Subcutaneous adipose tissue (tissue), 4 donors: Measurements from ENCODE around the gene MAPK10. TPM values are rescaled to one million over a fixed set of nuclear protein-coding genes. Genes with fewer than 3 reads are reported as not detected.

Experiments
- total RNA-seq, 4 donors: library from RNA; depleted of rRNA; stranded (reverse); fragments of >200 nt; gene quantifications; one replicate each; pipeline ENCODE4 v1.1.0, GENCODE V29; 2016
- TF ChIP-seq, protein P1 (sequence below): fragments of 450-650 bp; IDR thresholded peaks from one replicate; pipeline ENCODE4 v1.5.1; 2016; ENCODE audit warnings: low read depth, mild to moderate bottlenecking, control low read depth, antibody characterized with exemption, moderate library complexity

The MAPK10 gene
- total RNA-seq, 4 donors from 2014 or later: 12.9 to 61.6 (median 34.8) TPM

- TF ChIP-seq, protein P1, sequence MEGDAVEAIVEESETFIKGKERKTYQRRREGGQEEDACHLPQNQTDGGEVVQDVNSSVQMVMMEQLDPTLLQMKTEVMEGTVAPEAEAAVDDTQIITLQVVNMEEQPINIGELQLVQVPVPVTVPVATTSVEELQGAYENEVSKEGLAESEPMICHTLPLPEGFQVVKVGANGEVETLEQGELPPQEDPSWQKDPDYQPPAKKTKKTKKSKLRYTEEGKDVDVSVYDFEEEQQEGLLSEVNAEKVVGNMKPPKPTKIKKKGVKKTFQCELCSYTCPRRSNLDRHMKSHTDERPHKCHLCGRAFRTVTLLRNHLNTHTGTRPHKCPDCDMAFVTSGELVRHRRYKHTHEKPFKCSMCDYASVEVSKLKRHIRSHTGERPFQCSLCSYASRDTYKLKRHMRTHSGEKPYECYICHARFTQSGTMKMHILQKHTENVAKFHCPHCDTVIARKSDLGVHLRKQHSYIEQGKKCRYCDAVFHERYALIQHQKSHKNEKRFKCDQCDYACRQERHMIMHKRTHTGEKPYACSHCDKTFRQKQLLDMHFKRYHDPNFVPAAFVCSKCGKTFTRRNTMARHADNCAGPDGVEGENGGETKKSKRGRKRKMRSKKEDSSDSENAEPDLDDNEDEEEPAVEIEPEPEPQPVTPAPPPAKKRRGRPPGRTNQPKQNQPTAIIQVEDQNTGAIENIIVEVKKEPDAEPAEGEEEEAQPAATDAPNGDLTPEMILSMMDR: no peak
Observed at GRCh38 chr4:86152454-86152853, 207.4 kb downstream of the MAPK10 start.

GRCh38 chr4:86151196-86151595, 208.7 kb downstream of the MAPK10 start:
- TF ChIP-seq, protein P1: no peak

GRCh38 chr4:86141161-86141560, 218.7 kb downstream of the MAPK10 start:
- TF ChIP-seq, protein P1: no peak

DNA sequence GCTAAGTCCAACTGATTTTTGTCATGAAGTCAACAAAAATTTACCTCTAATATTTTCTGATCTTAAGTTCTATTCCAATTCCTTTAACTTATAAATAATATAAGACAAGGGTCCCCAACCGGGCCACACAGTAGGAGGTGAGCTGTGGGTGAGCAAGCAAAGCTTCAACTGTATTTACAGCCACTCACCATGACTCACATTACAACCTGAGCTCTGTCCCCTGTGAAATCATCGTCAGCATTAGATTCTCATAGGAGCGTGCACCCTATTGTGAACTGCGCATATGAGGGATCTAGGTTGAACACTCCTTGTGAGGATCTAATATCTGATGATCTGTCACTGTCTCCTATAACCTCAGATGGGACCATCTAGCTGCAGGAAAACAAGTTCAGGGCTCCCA, 227.4 kb downstream of the MAPK10 start:
- TF ChIP-seq, protein P1: no peak

DNA sequence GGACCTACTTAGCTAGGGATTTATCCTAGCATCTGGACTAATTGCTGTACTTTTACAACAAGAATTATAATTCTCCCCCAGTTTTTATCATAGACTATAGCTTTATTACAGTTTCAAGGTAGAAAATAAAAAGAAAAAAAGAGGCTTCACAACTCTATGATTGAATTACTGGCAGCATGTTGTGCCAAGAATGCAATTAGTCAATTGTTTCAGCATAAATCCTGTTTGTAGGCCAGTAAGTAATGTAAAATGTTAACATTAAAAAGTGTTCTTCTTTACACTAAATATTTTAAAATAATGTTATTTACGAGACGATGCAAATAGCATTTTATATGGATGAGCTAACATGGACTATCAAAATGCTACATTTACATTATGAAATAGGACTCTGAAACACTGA, 228.4 kb downstream of the MAPK10 start:
- TF ChIP-seq, protein P1: no peak

GRCh38 chr4:86130160-86130933, 229.5 kb downstream of the MAPK10 start:
- TF ChIP-seq, protein P1: no peak

GRCh38 chr4:86129546-86129945, 230.3 kb downstream of the MAPK10 start:
- TF ChIP-seq, protein P1: no peak
